ENCODE measurements around the gene DOCK10. TPM values are rescaled to one million over a fixed set of nuclear protein-coding genes. Genes with fewer than 3 reads are reported as not detected.

Gene DOCK10
- total RNA-seq, 1 experiment from 2014 or later: 0.15 TPM

DNA sequence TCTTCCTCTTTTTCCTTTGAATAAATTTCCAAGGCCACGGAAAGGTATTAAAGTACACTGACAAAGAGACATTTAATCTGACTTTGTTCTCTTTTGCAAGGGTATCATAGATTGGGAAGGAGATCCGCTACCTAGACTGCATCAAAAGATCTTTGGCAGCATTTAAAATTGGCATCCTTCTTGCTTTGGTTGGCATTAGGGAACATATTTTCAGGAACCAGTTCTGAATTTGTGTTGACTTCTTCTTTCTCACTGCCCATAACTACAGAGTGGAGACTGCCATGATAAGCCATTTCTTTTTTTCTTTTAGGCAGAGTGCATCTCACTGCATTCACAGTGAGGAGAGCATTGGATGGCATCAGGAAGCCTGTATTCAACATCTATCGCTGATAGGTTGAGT lies 83.4 kb downstream of the DOCK10 start:
- Histone ChIP-seq H3K79me2 (ENCODE audit: low read length) (no peaks in the 10 kb centered on the region), H3K4me2 (ENCODE audit: low read depth, low read length, poor library complexity, severe bottlenecking) (no peak overlapping the region), H3K9ac (ENCODE audit: low read length) (no peak overlapping the region), H3K36me3 (ENCODE audit: insufficient read depth, low read length) (no peaks in the 10 kb centered on the region), H3K4me3 (ENCODE audit: low read length) (no peak overlapping the region), H3K9me2 (replicated peaks; ENCODE audit: insufficient read depth, low read length) (no peaks in the 10 kb centered on the region), H3K27me3 (ENCODE audit: low read length) (no peaks in the 10 kb centered on the region), H4K20me1 (ENCODE audit: insufficient read depth, low read depth, low read length) (no peaks in the 10 kb centered on the region), H2AFZ (ENCODE audit: low read length) (no peak overlapping the region), H3K27ac (ENCODE audit: low read length) (no peak overlapping the region), H3K9me3 (ENCODE audit: low read length) (no peaks in the 10 kb centered on the region), H3K4me1 (ENCODE audit: low read length) (peaks cover 7% of the 10 kb centered on the region)
- no peak for DNase-seq

DNA sequence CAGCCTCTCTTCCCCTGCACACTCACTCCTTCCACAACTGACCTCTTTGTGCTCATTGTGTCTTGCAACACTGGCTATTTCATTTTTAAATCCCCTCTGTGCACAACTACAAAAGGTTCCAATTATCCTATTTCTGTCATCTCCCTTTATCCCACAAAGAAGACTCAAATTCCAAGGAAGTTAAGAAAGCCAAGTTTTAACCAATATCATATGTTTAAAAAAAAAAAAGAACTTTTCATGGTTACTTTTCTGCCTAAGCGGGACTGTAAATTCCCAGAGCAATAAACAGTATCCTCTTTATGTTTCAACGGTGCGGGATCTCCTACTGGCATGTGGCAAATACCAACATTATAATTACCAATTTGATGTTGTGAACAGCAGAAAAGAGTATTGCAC lies 83.8 kb downstream of the DOCK10 start:
- Histone ChIP-seq H3K36me3 (ENCODE audit: insufficient read depth, low read length) (no peaks in the 10 kb centered on the region), H3K4me2 (ENCODE audit: low read depth, low read length, poor library complexity, severe bottlenecking) (no peak overlapping the region), H3K79me2 (ENCODE audit: low read length) (no peaks in the 10 kb centered on the region), H3K9me2 (replicated peaks; ENCODE audit: insufficient read depth, low read length) (no peaks in the 10 kb centered on the region), H4K20me1 (ENCODE audit: insufficient read depth, low read depth, low read length) (no peaks in the 10 kb centered on the region), H3K9ac (ENCODE audit: low read length) (no peak overlapping the region), H3K4me1 (ENCODE audit: low read length) (peaks cover 11% of the 10 kb centered on the region), H3K27ac (ENCODE audit: low read length) (no peak overlapping the region), H2AFZ (ENCODE audit: low read length) (no peak overlapping the region), H3K9me3 (ENCODE audit: low read length) (no peaks in the 10 kb centered on the region), H3K27me3 (ENCODE audit: low read length) (no peaks in the 10 kb centered on the region), H3K4me3 (ENCODE audit: low read length) (no peak overlapping the region)
- DNase-seq: no peak

DNA sequence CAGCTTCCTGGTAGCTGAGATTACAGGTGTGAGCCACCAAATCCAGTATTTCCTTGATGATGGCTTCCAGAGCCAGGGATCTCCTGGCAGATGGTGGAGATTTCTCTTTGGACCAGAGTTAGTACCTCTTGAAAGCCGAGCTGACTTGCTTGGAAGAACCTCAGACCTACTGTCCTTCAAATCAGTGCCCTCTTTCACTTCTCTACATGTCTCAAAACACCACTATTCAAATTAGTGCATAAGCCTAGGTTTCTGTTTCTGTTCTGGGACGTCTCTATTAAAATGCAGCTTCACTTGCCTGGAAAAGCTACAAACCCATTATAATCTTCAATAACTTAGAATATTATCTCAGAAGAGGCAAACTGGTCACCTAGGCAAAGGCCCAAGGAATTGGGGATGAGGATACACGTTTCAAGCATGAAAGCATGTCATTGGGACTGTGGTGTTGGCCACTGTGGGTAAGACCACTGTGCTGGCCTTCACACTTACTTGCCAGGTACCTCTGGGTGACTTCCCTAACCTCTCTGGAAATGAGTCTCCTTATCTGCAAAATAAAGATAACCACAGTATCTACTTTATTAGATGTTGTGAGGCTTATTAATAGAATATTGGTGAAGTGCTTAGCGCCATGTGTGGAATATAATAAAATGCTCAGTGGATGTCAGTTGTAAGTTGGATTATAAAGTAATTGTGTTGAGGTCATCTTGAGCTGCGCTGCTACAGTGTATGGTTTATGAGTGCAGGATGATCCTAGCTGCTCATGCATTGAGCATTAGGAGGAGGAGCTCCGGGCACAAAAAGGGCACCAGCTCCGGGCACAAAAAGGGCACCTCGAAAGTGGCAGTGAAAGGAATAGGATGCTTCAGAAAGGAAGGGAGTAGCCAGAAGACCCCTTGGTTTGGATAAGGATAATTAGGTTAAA lies 84.5 kb downstream of the DOCK10 start:
- no peak overlapping the region for H3K4me2 ChIP-seq (ENCODE audit: low read depth, low read length, poor library complexity, severe bottlenecking)
- DNase-seq: no peak
- H3K9me3 ChIP-seq (ENCODE audit: low read length): no peaks in the 10 kb centered on the region
- no peak overlapping the region for H3K27ac ChIP-seq (ENCODE audit: low read length)
- H3K36me3 ChIP-seq (ENCODE audit: insufficient read depth, low read length): no peaks in the 10 kb centered on the region
- no peak overlapping the region for H3K9ac ChIP-seq (ENCODE audit: low read length)
- H2AFZ ChIP-seq (ENCODE audit: low read length): no peak overlapping the region
- H3K4me3 ChIP-seq (ENCODE audit: low read length): no peak overlapping the region
- H3K9me2 ChIP-seq (replicated peaks; ENCODE audit: insufficient read depth, low read length): no peaks in the 10 kb centered on the region
- peaks cover 12% of the 10 kb centered on the region for H3K4me1 ChIP-seq (ENCODE audit: low read length)
- H4K20me1 ChIP-seq (ENCODE audit: insufficient read depth, low read depth, low read length): no peaks in the 10 kb centered on the region
- no peaks in the 10 kb centered on the region for H3K79me2 ChIP-seq (ENCODE audit: low read length)
- H3K27me3 ChIP-seq (ENCODE audit: low read length): no peaks in the 10 kb centered on the region

DNA sequence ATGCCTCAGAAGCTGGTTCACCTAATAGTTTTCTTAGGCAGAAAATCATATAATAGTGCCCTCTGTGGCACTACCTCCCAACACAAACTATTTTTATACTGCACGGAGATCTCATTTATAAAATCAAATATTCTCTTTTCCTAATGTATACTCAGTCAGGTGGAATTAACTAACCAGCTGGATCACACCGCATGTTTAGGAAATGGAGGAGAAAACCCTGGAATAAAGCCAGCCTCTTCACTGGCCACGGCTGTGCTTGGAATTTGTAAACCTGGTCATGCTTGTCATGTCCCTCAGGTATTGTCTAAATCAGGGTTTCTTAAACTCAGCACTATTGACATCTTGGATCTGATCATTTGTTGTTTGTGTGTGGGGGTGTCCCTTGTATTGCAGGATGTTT lies 85.6 kb downstream of the DOCK10 start:
- Histone ChIP-seq H3K9me3 (ENCODE audit: low read length) (no peaks in the 10 kb centered on the region), H3K4me2 (ENCODE audit: low read depth, low read length, poor library complexity, severe bottlenecking) (no peak overlapping the region), H3K27me3 (ENCODE audit: low read length) (no peaks in the 10 kb centered on the region), H3K9ac (ENCODE audit: low read length) (no peak overlapping the region), H3K9me2 (replicated peaks; ENCODE audit: insufficient read depth, low read length) (no peaks in the 10 kb centered on the region), H3K79me2 (ENCODE audit: low read length) (no peaks in the 10 kb centered on the region), H4K20me1 (ENCODE audit: insufficient read depth, low read depth, low read length) (no peaks in the 10 kb centered on the region), H2AFZ (ENCODE audit: low read length) (no peak overlapping the region), H3K4me3 (ENCODE audit: low read length) (no peak overlapping the region), H3K36me3 (ENCODE audit: insufficient read depth, low read length) (no peaks in the 10 kb centered on the region), H3K27ac (ENCODE audit: low read length) (no peak overlapping the region), H3K4me1 (ENCODE audit: low read length) (peaks cover 12% of the 10 kb centered on the region)
- DNase-seq: no peak

DNA sequence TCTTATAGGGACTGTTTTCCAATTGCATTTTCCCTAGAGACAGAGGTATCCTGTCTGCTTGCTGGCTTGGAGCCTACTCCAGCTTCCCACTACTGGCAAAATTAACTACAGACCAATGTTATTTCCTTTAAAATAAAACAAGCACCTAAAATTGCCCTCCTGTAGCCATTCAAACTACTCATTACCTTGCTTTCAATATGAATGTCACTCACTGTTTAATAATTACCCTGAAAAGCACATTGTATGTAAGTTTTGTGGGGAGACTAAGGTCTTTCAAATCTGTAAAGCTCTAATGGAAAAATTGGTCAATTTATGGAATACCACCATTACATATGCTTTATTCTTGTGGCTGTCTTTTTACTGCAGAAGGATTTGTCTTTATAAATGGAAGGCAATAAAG lies 87.3 kb downstream of the DOCK10 start:
- Histone ChIP-seq H3K27ac (ENCODE audit: low read length) (no peak overlapping the region), H3K79me2 (ENCODE audit: low read length) (no peaks in the 10 kb centered on the region)

DNA sequence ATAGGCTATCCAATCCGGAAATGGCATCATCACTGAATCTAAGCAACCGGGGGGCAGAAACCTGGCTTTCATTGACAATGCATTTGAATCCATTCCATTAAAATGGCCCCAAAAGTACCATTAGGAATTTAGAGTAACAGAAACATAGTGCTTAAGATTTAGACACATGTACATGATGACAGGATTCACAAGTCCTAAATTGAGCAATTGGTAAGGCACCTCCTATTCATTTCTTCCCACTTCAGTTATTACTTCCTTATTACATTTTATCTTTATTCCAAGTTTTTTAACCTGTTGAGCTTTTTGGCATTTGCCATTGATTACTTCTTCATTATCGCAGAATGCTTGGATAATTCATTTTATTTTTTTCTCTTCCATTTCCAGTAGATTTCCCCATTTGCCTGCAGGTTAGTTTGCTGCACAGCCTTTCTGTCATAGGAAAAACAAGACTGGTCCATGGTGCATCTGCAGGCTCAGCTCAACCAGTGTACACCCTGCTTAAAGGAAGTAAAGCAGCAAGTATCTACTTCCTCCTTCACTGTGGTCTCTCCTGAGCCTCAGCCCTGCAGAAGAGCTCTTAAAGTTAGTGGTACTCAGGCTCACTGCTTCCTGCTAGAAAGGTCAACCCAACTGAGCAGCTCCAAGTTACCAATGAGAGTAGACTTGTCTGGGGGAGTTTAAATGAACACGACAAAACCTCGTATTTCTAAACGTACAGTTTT lies 89.2 kb downstream of the DOCK10 start:
- no peak overlapping the region for H3K9ac ChIP-seq (ENCODE audit: low read length)
- no peaks in the 10 kb centered on the region for H4K20me1 ChIP-seq (ENCODE audit: insufficient read depth, low read depth, low read length)
- no peak overlapping the region for H3K27ac ChIP-seq (ENCODE audit: low read length)
- DNase-seq: peak; percentile 68
- no peaks in the 10 kb centered on the region for H3K27me3 ChIP-seq (ENCODE audit: low read length)
- H3K4me1 ChIP-seq (ENCODE audit: low read length): peaks cover 12% of the 10 kb centered on the region
- no peak overlapping the region for H3K4me3 ChIP-seq (ENCODE audit: low read length)
- H3K4me2 ChIP-seq (ENCODE audit: low read depth, low read length, poor library complexity, severe bottlenecking): no peak overlapping the region
- H3K9me2 ChIP-seq (replicated peaks; ENCODE audit: insufficient read depth, low read length): no peaks in the 10 kb centered on the region
- H2AFZ ChIP-seq (ENCODE audit: low read length): peak overlapping the region; percentile 63; the same call in 1 of the 2 replicates
- H3K79me2 ChIP-seq (ENCODE audit: low read length): no peaks in the 10 kb centered on the region
- H3K36me3 ChIP-seq (ENCODE audit: insufficient read depth, low read length): no peaks in the 10 kb centered on the region
- H3K9me3 ChIP-seq (ENCODE audit: low read length): no peaks in the 10 kb centered on the region

More for the DNA sequence above, 87.3 kb downstream of the DOCK10 start:
- Histone ChIP-seq H3K4me3 (ENCODE audit: low read length) (no peak overlapping the region), H3K9me3 (ENCODE audit: low read length) (no peaks in the 10 kb centered on the region), H3K4me2 (ENCODE audit: low read depth, low read length, poor library complexity, severe bottlenecking) (no peak overlapping the region), H3K36me3 (ENCODE audit: insufficient read depth, low read length) (no peaks in the 10 kb centered on the region), H2AFZ (ENCODE audit: low read length) (no peak overlapping the region), H4K20me1 (ENCODE audit: insufficient read depth, low read depth, low read length) (no peaks in the 10 kb centered on the region), H3K9me2 (replicated peaks; ENCODE audit: insufficient read depth, low read length) (no peaks in the 10 kb centered on the region), H3K9ac (ENCODE audit: low read length) (no peak overlapping the region), H3K4me1 (ENCODE audit: low read length) (peaks cover 12% of the 10 kb centered on the region), H3K27me3 (ENCODE audit: low read length) (no peaks in the 10 kb centered on the region)
- DNase-seq: no peak

DNA sequence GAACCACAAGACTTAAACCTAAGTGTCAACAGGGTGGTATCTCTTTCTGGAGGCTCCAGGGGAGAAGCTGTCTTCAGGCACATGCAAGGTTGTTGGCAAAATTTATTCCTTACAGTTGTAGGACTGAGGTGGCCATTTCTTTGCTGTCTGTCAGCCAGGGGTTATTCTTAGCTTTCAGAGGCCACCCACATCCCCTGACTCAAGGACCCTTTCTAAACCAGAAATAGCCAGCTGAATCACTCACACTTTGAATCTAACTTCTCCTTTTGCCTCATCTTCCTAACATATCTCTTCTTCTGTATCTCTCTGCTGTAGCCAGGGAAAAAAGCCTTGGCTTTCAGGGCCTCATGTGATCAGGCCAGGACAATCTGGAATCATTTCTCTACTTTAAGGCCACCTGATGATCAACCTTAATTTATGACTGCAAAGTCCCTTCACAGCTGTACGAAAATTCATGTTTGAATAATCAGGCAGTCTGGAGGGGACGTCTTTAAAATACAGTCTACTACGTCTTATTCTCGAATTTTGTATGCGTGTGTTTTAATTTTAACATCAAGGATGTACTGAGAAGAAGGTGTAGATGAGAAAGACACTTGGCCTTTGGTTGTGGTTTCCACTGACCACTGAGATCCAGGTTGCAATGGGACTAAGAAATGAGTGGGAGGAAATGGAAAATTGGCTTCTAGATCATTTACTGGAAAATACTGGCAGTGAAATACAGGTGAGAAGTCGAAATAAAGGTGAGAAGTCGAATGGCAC lies 90.4 kb downstream of the DOCK10 start:
- no peaks in the 10 kb centered on the region for H3K36me3 ChIP-seq (ENCODE audit: insufficient read depth, low read length)
- no peaks in the 10 kb centered on the region for H4K20me1 ChIP-seq (ENCODE audit: insufficient read depth, low read depth, low read length)
- peaks cover 5% of the 10 kb centered on the region; the same call in 1 of the 2 replicates for H3K4me1 ChIP-seq (ENCODE audit: low read length)
- no peaks in the 10 kb centered on the region for H3K79me2 ChIP-seq (ENCODE audit: low read length)
- no peaks in the 10 kb centered on the region for H3K27me3 ChIP-seq (ENCODE audit: low read length)
- no peak overlapping the region for H3K4me2 ChIP-seq (ENCODE audit: low read depth, low read length, poor library complexity, severe bottlenecking)
- H2AFZ ChIP-seq (ENCODE audit: low read length): no peak overlapping the region
- H3K4me3 ChIP-seq (ENCODE audit: low read length): no peak overlapping the region
- DNase-seq: peak; percentile 29
- H3K9me3 ChIP-seq (ENCODE audit: low read length): no peaks in the 10 kb centered on the region
- no peaks in the 10 kb centered on the region for H3K9me2 ChIP-seq (replicated peaks; ENCODE audit: insufficient read depth, low read length)
- H3K27ac ChIP-seq (ENCODE audit: low read length): no peak overlapping the region
- H3K9ac ChIP-seq (ENCODE audit: low read length): no peak overlapping the region

DNA sequence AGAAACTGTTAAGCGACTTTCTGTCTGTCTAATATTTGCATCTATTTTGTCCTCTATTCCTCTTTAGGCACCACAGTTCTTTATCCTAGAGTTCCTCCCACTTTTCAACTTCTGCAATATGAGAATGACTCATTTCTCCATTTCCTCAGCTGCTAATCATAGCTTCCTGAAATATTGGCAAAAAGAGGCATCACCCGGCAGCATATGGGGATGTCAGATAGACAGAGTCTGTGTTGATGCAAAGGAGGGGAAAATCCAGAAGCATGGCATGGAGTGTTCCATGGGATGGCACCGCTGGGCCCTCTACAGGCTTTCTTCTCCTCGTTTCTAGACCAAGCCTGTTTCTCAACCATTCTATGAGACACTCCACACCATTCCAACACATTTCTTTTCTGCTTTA lies 93.4 kb downstream of the DOCK10 start:
- Histone ChIP-seq H3K4me2 (ENCODE audit: low read depth, low read length, poor library complexity, severe bottlenecking) (no peak overlapping the region), H3K27me3 (ENCODE audit: low read length) (no peaks in the 10 kb centered on the region), H3K36me3 (ENCODE audit: insufficient read depth, low read length) (no peaks in the 10 kb centered on the region), H3K9me3 (ENCODE audit: low read length) (no peaks in the 10 kb centered on the region), H3K4me3 (ENCODE audit: low read length) (no peak overlapping the region), H3K9me2 (replicated peaks; ENCODE audit: insufficient read depth, low read length) (no peaks in the 10 kb centered on the region), H2AFZ (ENCODE audit: low read length) (no peak overlapping the region), H3K4me1 (ENCODE audit: low read length) (peaks cover 5% of the 10 kb centered on the region; the same call in 1 of the 2 replicates), H3K79me2 (ENCODE audit: low read length) (no peaks in the 10 kb centered on the region), H3K9ac (ENCODE audit: low read length) (no peak overlapping the region), H3K27ac (ENCODE audit: low read length) (no peak overlapping the region), H4K20me1 (ENCODE audit: insufficient read depth, low read depth, low read length) (no peaks in the 10 kb centered on the region)
- DNase-seq: no peak

All from Karpas-422 (cell line).